Measurements from ENCODE around the gene IL26.

GRCh38 chr12:68272732-68273131 is 47.1 kb upstream of the IL26 start:
- TF ChIP-seq POLR2A (IDR thresholded peaks at IDR 0.05; ENCODE audit: low read depth, low read length) (no peak), SPI1 (IDR thresholded peaks at IDR 0.05; ENCODE audit: low read depth, low read length) (no peak), PAX5 (IDR thresholded peaks at IDR 0.05; ENCODE audit: insufficient read depth, low read length, severe bottlenecking) (no peak), POLR2AphosphoS5 (IDR thresholded peaks at IDR 0.05; ENCODE audit: low read depth, low read length) (no peak), TAF1 (IDR thresholded peaks at IDR 0.05; ENCODE audit: low read depth, low read length) (no peak)
